A549 (cell line): Measurements from ENCODE around the gene AMPD3.

Experiments used
- RAD21 ChIP-seq, 2 experiments: fragments of >200 bp in 1 of 2; sonication (Bioruptor Twin) in 1 of 2; formaldehyde crosslinking in 1 of 2; IDR thresholded peaks in 1 of 2; conservative IDR thresholded peaks in 1 of 2; 2 replicates in 1 of 2; 3 replicates in 1 of 2; pipeline ENCODE4 v1.6.1; 2012 to 2018; ENCODE audit warnings: inconsistent platforms in 1 of 2
- RCOR1 ChIP-seq: fragments of 150-350 bp; IDR thresholded peaks from 2 replicates; pipeline ENCODE4 v1.6.1; 2014; ENCODE audit warnings: antibody characterized with exemption, low read length, low read depth
- TF ChIP-seq, protein P1 (sequence below): fragments of >200 bp; sonication (Bioruptor Twin); formaldehyde crosslinking; IDR thresholded peaks from 3 replicates; pipeline ENCODE4 v1.5.1; 2016

DNA sequence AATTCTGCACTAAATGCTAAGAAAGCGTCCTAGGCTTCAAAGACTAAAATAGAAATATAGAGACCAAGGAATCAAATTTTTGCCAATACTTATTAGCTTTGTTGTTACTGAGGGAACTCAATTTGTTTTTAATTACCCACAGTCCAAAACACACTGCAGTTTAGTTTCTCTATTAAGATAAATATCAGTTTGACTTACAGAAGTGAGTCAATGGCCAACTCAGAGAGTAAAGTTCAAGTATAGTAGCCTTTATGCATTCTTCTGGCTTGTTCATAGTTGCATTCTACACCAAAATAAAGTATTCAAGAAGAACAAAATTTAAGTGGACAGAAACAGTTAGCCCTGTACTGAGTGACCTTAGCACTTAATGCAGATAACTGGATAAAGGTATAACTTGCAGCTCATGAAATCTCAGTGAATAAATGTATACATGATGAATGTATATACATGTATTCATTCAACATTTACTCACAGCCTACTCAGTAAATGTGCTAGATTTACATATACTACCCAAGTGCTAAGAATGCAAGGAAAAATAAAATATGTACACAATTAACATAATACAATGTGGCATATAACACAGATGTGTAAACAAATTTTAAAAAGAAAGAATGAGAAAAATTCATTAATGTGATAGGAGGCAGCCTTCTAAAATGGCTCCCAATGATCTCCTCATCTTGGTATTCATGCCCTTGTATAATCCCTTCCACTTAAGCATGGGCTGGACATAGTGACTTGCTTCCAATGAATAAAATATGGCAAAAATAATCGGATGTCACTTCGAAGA is 95.6 kb downstream of the AMPD3 start:
- TF ChIP-seq RCOR1 (no peak), RAD21 (conservative IDR thresholded peaks at IDR 0.05 in 1 of 2, IDR thresholded peaks at IDR 0.05 in 1 of 2) (no peak)
- TF ChIP-seq, protein P1, sequence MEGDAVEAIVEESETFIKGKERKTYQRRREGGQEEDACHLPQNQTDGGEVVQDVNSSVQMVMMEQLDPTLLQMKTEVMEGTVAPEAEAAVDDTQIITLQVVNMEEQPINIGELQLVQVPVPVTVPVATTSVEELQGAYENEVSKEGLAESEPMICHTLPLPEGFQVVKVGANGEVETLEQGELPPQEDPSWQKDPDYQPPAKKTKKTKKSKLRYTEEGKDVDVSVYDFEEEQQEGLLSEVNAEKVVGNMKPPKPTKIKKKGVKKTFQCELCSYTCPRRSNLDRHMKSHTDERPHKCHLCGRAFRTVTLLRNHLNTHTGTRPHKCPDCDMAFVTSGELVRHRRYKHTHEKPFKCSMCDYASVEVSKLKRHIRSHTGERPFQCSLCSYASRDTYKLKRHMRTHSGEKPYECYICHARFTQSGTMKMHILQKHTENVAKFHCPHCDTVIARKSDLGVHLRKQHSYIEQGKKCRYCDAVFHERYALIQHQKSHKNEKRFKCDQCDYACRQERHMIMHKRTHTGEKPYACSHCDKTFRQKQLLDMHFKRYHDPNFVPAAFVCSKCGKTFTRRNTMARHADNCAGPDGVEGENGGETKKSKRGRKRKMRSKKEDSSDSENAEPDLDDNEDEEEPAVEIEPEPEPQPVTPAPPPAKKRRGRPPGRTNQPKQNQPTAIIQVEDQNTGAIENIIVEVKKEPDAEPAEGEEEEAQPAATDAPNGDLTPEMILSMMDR = no peak
